GM19193 (cell line): Measurements from ENCODE around the gene SETD2.

Source experiments
- POLR2A ChIP-seq: IDR thresholded peaks from 4 replicates; pipeline ENCODE4 v1.6.1; 2011; ENCODE audit not compliant: insufficient read depth, insufficient read length; ENCODE audit errors: extremely low read depth

SETD2 gene

GRCh38 chr3:47112997-47113396, 50.9 kb downstream of the SETD2 start:
- TF ChIP-seq POLR2A, result no peak

DNA sequence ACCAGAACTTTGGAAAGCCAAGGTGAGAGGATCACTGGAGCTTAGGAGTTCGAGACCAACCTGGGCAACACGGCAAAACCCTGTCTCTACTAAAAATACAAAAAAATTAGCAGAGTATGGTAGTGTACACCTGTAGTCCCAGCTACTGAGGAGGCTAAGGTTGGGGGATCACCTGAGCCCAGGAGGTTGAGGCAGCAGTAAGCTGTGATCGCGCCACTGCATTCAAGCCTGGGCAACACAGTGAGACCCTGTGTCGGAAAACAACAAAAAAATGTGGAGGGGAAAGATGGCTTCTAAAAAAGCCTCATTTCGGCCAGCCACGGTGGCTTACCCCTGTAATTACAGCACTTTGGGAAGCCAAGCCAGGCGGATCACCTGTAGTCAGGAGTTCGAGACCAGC, 54.5 kb downstream of the SETD2 start:
- no peak for TF ChIP-seq POLR2A

DNA sequence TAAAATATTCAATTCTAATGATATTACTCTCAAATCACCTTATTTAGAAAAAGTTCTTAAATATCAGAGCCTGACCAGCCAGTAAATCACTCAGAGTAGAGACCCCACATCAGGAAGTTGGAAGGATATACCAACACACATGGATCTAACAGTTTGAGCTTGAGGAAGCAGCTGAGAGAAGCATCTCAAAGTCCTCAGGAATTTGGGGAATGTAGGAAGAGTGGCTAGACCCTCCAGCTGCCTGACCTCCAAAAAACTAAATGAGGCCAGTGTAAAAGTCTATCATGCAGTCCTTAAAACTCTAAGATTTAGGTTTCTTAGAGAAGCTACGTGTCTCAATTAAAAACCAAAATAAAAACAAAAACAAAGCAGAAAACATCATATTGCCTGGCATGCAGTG, 55.4 kb downstream of the SETD2 start:
- no peak for TF ChIP-seq POLR2A

GRCh38 chr3:47104259-47104658, 59.7 kb downstream of the SETD2 start:
- TF ChIP-seq POLR2A, result no peak

DNA sequence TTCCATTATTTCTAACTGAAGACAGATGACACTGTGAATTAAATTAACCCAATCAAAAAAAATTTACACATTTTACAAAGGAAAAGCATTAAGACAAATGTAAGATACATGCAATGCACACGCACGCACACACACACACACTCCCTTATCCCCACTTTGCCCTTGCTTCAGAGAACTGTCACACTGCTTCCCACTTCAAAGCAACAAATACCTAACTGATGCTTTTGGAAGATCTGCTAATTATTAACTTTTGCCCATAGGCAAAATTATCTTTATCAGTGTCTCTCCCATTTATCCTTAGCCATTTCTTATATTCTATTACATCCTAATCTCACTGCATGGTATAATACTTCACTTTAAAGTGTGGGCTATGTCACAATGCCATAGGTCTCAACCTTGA, 60.3 kb downstream of the SETD2 start:
- TF ChIP-seq POLR2A, result no peak

GRCh38 chr3:47102081-47102600, 61.8 kb downstream of the SETD2 start:
- no peak for TF ChIP-seq POLR2A

- no peak for TF ChIP-seq POLR2A
These were observed 65.0 kb downstream of the SETD2 start for GRCh38 chr3:47098910-47099309.

GRCh38 chr3:47097864-47098263, 66.0 kb downstream of the SETD2 start:
- TF ChIP-seq POLR2A, result no peak

DNA sequence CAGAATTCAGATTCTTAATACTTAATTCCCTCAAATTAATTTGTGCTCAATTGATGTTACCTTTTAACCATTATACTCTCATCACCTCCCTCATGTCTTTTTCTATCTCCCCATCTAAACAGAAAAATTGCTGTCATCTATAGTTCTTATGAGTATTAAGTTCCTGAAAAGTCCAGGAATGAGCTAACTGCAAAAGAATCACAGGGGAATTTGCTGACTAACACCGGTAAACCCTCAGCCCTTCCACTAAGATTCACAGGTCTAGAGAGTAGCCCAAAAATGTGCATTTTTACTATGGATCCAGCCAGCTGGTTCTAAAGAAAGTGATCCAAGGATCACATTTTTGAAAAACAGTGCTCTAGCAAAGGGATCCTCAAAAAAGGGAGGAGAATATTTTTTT, 67.0 kb downstream of the SETD2 start:
- no peak for TF ChIP-seq POLR2A

DNA sequence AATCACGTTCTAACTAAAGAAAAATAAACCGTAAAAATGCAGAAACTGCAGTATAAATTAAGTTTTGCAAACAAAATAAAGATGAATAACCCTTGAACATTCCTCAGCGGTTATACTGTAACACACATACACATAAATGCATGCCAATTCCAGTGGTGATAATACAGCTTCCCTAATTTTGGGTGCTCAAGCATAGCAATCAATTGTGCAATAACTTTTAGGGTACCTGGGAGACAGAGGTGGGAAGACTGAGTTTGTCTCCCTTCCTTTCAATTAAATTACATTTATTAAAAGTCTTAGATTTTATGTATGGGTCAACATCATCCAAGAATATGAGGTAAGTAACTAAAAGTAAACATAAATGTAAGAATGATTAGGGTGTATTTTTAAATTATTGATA, 71.8 kb downstream of the SETD2 start:
- TF ChIP-seq POLR2A, result no peak

DNA sequence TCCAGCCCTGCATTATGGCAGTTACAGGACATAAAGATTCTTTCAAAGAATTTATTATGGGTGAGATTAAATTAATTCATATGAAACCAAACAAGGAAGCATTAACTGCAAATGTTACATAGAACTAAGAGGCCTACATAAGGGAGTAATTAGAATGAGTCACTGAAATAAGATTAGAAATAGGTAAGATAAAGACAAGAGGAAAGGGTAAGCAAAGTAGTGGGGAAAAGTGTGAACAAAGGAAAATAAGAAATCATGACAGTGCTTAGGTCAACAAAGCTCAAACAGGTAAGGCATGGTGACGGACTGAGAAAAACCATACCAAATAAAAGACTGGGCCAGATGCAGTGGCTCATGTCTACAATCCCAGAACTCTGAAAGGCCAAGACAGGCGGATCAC, 74.3 kb downstream of the SETD2 start:
- TF ChIP-seq POLR2A, result no peak

GRCh38 chr3:47086071-47086470, 77.8 kb downstream of the SETD2 start:
- TF ChIP-seq POLR2A, result no peak

DNA sequence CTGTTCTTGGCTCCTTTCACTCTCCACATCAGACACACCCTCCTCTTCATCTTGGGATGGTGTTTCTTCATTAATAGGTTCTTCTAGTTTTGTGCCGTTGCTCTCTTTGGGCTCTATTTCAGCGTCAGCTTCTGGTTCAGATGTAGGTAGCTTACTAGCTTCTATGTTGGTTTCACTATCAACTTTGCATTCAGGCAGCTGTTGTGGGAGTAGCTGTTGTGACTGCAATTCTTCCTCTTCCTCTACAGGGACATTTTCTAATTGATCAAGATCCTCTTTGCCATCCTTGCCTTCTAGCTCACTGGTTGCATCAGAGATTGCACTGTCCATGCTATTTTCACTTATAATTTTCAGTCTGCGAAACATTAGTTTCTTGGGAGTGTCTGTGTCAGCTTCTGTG, 80.1 kb downstream of the SETD2 start:
- no peak for TF ChIP-seq POLR2A

- no peak for TF ChIP-seq POLR2A
These were observed 81.4 kb downstream of the SETD2 start for GRCh38 chr3:47082519-47082918.

DNA sequence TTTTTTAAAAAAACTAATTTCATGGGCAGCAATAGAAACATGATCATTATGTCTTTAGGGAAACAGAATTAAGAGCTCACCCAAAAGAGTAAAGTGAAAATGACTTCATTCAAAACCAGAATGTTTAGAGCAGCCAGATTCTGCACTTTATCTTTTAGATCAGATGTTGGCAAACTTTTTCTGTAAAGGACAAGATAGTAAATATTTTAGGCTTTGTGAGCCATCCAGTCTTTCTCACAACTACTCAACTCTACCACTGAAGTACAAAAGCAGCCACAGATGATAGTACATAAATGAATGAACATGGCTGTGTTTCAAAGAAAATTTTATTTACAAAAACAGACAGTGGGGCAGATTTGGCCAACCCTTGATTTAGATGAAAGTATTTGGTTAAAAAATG, 84.5 kb downstream of the SETD2 start:
- TF ChIP-seq POLR2A, result no peak

- TF ChIP-seq POLR2A, result no peak
These were observed 90.2 kb downstream of the SETD2 start for GRCh38 chr3:47073685-47074084.

DNA sequence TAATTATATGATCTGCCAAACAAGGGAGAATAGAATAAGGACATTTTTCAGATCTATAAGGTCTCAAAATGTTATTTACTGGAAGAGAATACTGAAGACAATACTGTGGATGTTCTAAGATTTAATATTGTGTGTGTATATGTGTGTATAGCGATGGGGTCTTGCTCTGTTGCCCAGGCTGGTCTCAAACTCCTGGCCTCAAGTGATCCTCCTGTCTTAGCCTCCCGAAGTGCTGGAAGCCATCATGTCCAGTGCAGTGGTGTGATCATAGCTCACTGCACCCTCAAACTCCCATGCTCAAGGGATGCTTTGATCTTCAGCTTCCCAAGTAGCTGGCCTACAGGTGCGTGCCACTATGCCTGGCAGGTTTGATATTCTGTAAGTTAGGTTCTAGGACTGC, 93.1 kb downstream of the SETD2 start:
- TF ChIP-seq POLR2A, result no peak
